HepG2 (cell line): ENCODE results near the gene PDE9A. TPM values are rescaled to one million over a fixed set of nuclear protein-coding genes. Genes with fewer than 3 reads are reported as not detected.

Experiments
- CCDC6 ChIP-seq: sonication (generic); formaldehyde crosslinking; IDR thresholded peaks from 2 replicates; pipeline ENCODE4 v1.8.1; 2022; ENCODE audit warnings: mild to moderate bottlenecking, missing genetic modification reagents, moderate library complexity
- CHD4 ChIP-seq: fragments of 200-600 bp; sonication (generic); IDR thresholded peaks from 2 replicates; pipeline ENCODE4 v1.7.0; 2017; ENCODE audit warnings: mild to moderate bottlenecking, low read length, borderline replicate concordance
- IRF9 ChIP-seq: sonication (generic); formaldehyde crosslinking; IDR thresholded peaks from 2 replicates; pipeline ENCODE4 v1.8.0; 2022; ENCODE audit warnings: missing genetic modification reagents, mild to moderate bottlenecking, borderline replicate concordance
- ISL2 ChIP-seq: sonication (generic); formaldehyde crosslinking; IDR thresholded peaks from 2 replicates; pipeline ENCODE4 v1.5.0; 2020; ENCODE audit warnings: missing genetic modification reagents
- JUND ChIP-seq: sonication (generic); formaldehyde crosslinking; IDR thresholded peaks from 2 replicates; pipeline ENCODE4 v1.8.0; 2022; ENCODE audit warnings: mild to moderate bottlenecking, missing genetic modification reagents
- NKX3-1 ChIP-seq: sonication (generic); formaldehyde crosslinking; IDR thresholded peaks from 2 replicates; pipeline ENCODE4 v1.5.0; 2020; ENCODE audit warnings: missing genetic modification reagents
- RXRA ChIP-seq: sonication (generic); formaldehyde crosslinking; IDR thresholded peaks from 2 replicates; pipeline ENCODE4 v1.5.1; 2020; ENCODE audit warnings: missing genetic modification reagents
- SNAI1 ChIP-seq: sonication (generic); formaldehyde crosslinking; IDR thresholded peaks from 2 replicates; pipeline ENCODE4 v1.5.0; 2020; ENCODE audit warnings: mild to moderate bottlenecking, missing genetic modification reagents, borderline replicate concordance
- ZNF770 ChIP-seq: sonication (generic); formaldehyde crosslinking; IDR thresholded peaks from 2 replicates; pipeline ENCODE4 v1.5.0; 2020; ENCODE audit warnings: mild to moderate bottlenecking, missing genetic modification reagents
- ZNF891 ChIP-seq: sonication (generic); formaldehyde crosslinking; IDR thresholded peaks from 2 replicates; pipeline ENCODE4 v1.5.0; 2020; ENCODE audit warnings: mild to moderate bottlenecking, missing genetic modification reagents
- polyA plus RNA-seq, 8 experiments: library from polyadenylated mRNA; depleted of rRNA in 3 of 8; stranded (reverse) in 7 of 8; unstranded in 1 of 8; fragments of >200 nt; fragmentation: Illumina TruSeq in 4 of 8; extraction: Trizol in 4 of 8; gene quantifications; 2 replicates each; pipeline versions ENCODE4 v1.2.1 to v1.2.3, GENCODE V29; 2011 to 2016; ENCODE audit warnings: low read depth in 4 of 8, missing spikeins in 1 of 8, mixed read lengths in 1 of 8; ENCODE audit not compliant: insufficient read depth in 1 of 8
- total RNA-seq, 5 experiments: library from RNA; depleted of rRNA; stranded (reverse); fragments of >200 nt; fragmentation: Illumina TruSeq; extraction: Trizol; gene quantifications; 2 replicates each; pipeline ENCODE4 v1.2.3, GENCODE V29; 2016; ENCODE audit warnings: low read depth in 1 of 5
- TF ChIP-seq, protein P1 (sequence below): sonication (generic); formaldehyde crosslinking; IDR thresholded peaks from 2 replicates; pipeline ENCODE4 v1.4.0; 2020; ENCODE audit warnings: mild to moderate bottlenecking, missing genetic modification reagents
- TF ChIP-seq, protein P2 (sequence below), 2 experiments: fragments of 450-650 bp in 1 of 2; sonication (generic) in 1 of 2; formaldehyde crosslinking; IDR thresholded peaks; 2 replicates each; pipeline versions ENCODE4 v1.5.0 to v1.8.0; 2020 to 2022; ENCODE audit warnings: mild to moderate bottlenecking in 1 of 2, missing genetic modification reagents in 1 of 2
- TF ChIP-seq, protein P3 (sequence below): sonication (generic); formaldehyde crosslinking; IDR thresholded peaks from 2 replicates; pipeline ENCODE4 v1.8.1; 2023; ENCODE audit warnings: mild to moderate bottlenecking, missing genetic modification reagents, borderline replicate concordance
- TF ChIP-seq, protein P4 (sequence below): sonication (generic); formaldehyde crosslinking; IDR thresholded peaks from 2 replicates; pipeline ENCODE4 v1.5.1; 2020; ENCODE audit warnings: mild to moderate bottlenecking, missing genetic modification reagents, borderline replicate concordance
- TF ChIP-seq, protein P5 (sequence below): sonication (generic); formaldehyde crosslinking; conservative IDR thresholded peaks from 2 replicates; pipeline ENCODE4 v1.4.0; 2020; ENCODE audit warnings: missing genetic modification reagents

Gene PDE9A
- total and polyA plus RNA-seq, 2 of the 13 experiments (the other 11 are each of a cell fraction or from before 2014, with no cell fraction given) = 4.6 to 19.7 TPM

- TF ChIP-seq, protein P1, sequence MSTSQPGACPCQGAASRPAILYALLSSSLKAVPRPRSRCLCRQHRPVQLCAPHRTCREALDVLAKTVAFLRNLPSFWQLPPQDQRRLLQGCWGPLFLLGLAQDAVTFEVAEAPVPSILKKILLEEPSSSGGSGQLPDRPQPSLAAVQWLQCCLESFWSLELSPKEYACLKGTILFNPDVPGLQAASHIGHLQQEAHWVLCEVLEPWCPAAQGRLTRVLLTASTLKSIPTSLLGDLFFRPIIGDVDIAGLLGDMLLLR (CRISPR knock-in tag) = no peak
- TF ChIP-seq NKX3-1 (no peak), JUND (CRISPR knock-in tag) (no peak), CCDC6 (CRISPR knock-in tag) (0 out of 2 replicates have a peak, but pooled peaks have one; percentile 36), IRF9 (CRISPR knock-in tag) (no peak), SNAI1 (CRISPR knock-in tag) (no peak), ISL2 (CRISPR knock-in tag) (peak; percentile 71), ZNF891 (CRISPR knock-in tag) (no peak), CHD4 (no peak), RXRA (CRISPR knock-in tag) (peak; percentile 92), ZNF770 (CRISPR knock-in tag) (no peak; the same call in 1 of the 2 replicates)
- TF ChIP-seq, protein P2, sequence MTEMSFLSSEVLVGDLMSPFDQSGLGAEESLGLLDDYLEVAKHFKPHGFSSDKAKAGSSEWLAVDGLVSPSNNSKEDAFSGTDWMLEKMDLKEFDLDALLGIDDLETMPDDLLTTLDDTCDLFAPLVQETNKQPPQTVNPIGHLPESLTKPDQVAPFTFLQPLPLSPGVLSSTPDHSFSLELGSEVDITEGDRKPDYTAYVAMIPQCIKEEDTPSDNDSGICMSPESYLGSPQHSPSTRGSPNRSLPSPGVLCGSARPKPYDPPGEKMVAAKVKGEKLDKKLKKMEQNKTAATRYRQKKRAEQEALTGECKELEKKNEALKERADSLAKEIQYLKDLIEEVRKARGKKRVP (CRISPR knock-in tag; IDR thresholded peaks at IDR 0.05) = no peak
- TF ChIP-seq, protein P3, sequence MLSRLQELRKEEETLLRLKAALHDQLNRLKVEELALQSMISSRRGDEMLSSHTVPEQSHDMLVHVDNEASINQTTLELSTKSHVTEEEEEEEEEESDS (CRISPR knock-in tag) = no peak
- TF ChIP-seq, protein P4, sequence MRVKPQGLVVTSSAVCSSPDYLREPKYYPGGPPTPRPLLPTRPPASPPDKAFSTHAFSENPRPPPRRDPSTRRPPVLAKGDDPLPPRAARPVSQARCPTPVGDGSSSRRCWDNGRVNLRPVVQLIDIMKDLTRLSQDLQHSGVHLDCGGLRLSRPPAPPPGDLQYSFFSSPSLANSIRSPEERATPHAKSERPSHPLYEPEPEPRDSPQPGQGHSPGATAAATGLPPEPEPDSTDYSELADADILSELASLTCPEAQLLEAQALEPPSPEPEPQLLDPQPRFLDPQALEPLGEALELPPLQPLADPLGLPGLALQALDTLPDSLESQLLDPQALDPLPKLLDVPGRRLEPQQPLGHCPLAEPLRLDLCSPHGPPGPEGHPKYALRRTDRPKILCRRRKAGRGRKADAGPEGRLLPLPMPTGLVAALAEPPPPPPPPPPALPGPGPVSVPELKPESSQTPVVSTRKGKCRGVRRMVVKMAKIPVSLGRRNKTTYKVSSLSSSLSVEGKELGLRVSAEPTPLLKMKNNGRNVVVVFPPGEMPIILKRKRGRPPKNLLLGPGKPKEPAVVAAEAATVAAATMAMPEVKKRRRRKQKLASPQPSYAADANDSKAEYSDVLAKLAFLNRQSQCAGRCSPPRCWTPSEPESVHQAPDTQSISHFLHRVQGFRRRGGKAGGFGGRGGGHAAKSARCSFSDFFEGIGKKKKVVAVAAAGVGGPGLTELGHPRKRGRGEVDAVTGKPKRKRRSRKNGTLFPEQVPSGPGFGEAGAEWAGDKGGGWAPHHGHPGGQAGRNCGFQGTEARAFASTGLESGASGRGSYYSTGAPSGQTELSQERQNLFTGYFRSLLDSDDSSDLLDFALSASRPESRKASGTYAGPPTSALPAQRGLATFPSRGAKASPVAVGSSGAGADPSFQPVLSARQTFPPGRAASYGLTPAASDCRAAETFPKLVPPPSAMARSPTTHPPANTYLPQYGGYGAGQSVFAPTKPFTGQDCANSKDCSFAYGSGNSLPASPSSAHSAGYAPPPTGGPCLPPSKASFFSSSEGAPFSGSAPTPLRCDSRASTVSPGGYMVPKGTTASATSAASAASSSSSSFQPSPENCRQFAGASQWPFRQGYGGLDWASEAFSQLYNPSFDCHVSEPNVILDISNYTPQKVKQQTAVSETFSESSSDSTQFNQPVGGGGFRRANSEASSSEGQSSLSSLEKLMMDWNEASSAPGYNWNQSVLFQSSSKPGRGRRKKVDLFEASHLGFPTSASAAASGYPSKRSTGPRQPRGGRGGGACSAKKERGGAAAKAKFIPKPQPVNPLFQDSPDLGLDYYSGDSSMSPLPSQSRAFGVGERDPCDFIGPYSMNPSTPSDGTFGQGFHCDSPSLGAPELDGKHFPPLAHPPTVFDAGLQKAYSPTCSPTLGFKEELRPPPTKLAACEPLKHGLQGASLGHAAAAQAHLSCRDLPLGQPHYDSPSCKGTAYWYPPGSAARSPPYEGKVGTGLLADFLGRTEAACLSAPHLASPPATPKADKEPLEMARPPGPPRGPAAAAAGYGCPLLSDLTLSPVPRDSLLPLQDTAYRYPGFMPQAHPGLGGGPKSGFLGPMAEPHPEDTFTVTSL = peak; percentile 36; the same call in 1 of the 2 replicates
- TF ChIP-seq, protein P5, sequence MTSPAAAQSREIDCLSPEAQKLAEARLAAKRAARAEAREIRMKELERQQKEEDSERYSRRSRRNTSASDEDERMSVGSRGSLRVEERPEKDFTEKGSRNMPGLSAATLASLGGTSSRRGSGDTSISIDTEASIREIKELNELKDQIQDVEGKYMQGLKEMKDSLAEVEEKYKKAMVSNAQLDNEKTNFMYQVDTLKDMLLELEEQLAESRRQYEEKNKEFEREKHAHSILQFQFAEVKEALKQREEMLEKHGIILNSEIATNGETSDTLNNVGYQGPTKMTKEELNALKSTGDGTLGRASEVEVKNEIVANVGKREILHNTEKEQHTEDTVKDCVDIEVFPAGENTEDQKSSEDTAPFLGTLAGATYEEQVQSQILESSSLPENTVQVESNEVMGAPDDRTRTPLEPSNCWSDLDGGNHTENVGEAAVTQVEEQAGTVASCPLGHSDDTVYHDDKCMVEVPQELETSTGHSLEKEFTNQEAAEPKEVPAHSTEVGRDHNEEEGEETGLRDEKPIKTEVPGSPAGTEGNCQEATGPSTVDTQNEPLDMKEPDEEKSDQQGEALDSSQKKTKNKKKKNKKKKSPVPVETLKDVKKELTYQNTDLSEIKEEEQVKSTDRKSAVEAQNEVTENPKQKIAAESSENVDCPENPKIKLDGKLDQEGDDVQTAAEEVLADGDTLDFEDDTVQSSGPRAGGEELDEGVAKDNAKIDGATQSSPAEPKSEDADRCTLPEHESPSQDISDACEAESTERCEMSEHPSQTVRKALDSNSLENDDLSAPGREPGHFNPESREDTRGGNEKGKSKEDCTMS (CRISPR knock-in tag) = no peak
These were observed 84.7 kb downstream of the PDE9A start (continued) for GRCh38 chr21:42737951-42738590.
